Memory B cell (primary cell): Measurements from ENCODE around the gene SUPT3H.
"Not testable (repeated sequence)": the region's sequence is repeated elsewhere in the genome, so short reads cannot be mapped to it uniquely, and the experiment has no call there.

Experiments used
- ATAC-seq: fragments of 150-1000 bp; cut with Tn5 transposase; 2 replicates; pipeline ENCODE4 v1.10.0; 2021; ENCODE audit warnings: low read depth, mild to moderate bottlenecking, moderate library complexity
- DNase-seq, 2 donors: peaks; one replicate each; pipeline ENCODE4 v3.0.0; 2022; ENCODE audit warnings: low spot score in 2 of 2
- H3K27ac Mint-ChIP-seq: one replicate; pipeline ENCODE4 v1.8.0; 2022; ENCODE audit warnings: mild to moderate bottlenecking, moderate library complexity, mixed read lengths
- H3K27me3 Mint-ChIP-seq: one replicate; pipeline ENCODE4 v1.8.0; 2022; ENCODE audit warnings: mixed read lengths
- H3K36me3 Mint-ChIP-seq: one replicate; pipeline ENCODE4 v1.8.0; 2022; ENCODE audit warnings: mild to moderate bottlenecking, mixed read lengths
- H3K4me1 Mint-ChIP-seq: one replicate; pipeline ENCODE4 v1.8.0; 2022; ENCODE audit warnings: mixed read lengths
- H3K4me3 Mint-ChIP-seq: one replicate; pipeline ENCODE4 v1.8.0; 2022; ENCODE audit warnings: mild to moderate bottlenecking, moderate library complexity, mixed read lengths
- H3K9me3 Mint-ChIP-seq: one replicate; pipeline ENCODE4 v1.8.0; 2022; ENCODE audit warnings: mixed read lengths

The SUPT3H gene

GRCh38 chr6:45148711-45149341 is 228.9 kb downstream of the SUPT3H start:
- no peak for ATAC-seq
- Mint-ChIP-seq H3K4me1 (no peaks in the 10 kb centered on the region), H3K36me3 (peaks cover 4% of the 10 kb centered on the region), H3K27ac (no peak overlapping the region), H3K9me3 (peaks cover 9% of the 10 kb centered on the region), H3K27me3 (no peaks in the 10 kb centered on the region), H3K4me3 (no peak overlapping the region)
- DNase-seq, result no peak

DNA sequence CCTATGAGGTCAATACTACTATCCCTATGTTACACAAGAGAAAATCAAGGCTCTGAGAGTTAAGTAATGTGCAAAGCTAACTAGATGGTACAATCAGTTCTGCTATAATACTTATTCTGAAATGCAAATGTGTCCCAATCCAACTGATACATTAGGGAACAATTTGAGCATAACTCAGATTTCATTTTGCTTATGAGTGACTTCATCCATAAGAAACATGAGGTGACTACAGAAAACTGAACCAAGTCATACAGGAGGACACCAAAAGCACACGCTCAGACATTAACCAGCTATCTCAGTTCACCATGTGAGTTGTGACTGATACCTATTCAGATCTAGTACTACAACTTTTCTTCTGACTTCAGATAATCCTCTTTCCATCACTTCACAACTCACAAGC is 229.5 kb downstream of the SUPT3H start:
- peaks cover 6% of the 10 kb centered on the region for H3K36me3 Mint-ChIP-seq
- H3K9me3 Mint-ChIP-seq, result peaks cover 14% of the 10 kb centered on the region
- no peak overlapping the region for H3K27ac Mint-ChIP-seq
- no peak for ATAC-seq
- no peaks in the 10 kb centered on the region for H3K4me1 Mint-ChIP-seq
- H3K27me3 Mint-ChIP-seq, result no peaks in the 10 kb centered on the region
- H3K4me3 Mint-ChIP-seq, result no peak overlapping the region
- DNase-seq, result no peak

- H3K9me3 Mint-ChIP-seq, result peaks cover 24% of the 10 kb centered on the region
- ATAC-seq, H3K4me3 Mint-ChIP-seq, H3K27ac Mint-ChIP-seq, DNase-seq, H3K27me3 Mint-ChIP-seq, H3K4me1 Mint-ChIP-seq: not testable (repeated sequence)
- peaks cover 17% of the 10 kb centered on the region for H3K36me3 Mint-ChIP-seq
These were observed 232.1 kb downstream of the SUPT3H start for GRCh38 chr6:45145658-45146057.

DNA sequence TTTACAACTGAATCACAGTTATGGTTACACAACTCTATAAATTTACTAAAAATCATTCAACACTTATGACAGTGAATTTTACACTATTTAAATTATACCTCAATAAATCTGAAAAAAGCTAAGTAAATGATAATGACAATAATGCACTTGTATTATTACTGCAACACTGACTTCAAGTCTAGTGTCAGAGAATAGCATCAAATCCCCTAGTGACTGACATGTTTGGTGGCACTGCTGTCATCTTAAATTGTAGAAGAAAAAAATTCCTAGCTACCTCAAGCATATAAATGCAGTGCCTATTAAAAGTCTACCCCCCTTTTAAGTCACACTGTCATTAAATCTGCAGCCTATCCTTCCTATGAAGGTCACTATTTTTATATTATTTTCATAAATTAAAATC is 239.0 kb downstream of the SUPT3H start:
- no peak overlapping the region for H3K4me3 Mint-ChIP-seq
- H3K27me3 Mint-ChIP-seq, result no peaks in the 10 kb centered on the region
- no peak for DNase-seq
- peaks cover 28% of the 10 kb centered on the region for H3K9me3 Mint-ChIP-seq
- no peaks in the 10 kb centered on the region for H3K4me1 Mint-ChIP-seq
- H3K27ac Mint-ChIP-seq, result no peak overlapping the region
- peaks cover 37% of the 10 kb centered on the region for H3K36me3 Mint-ChIP-seq
- ATAC-seq, result no peak

DNA sequence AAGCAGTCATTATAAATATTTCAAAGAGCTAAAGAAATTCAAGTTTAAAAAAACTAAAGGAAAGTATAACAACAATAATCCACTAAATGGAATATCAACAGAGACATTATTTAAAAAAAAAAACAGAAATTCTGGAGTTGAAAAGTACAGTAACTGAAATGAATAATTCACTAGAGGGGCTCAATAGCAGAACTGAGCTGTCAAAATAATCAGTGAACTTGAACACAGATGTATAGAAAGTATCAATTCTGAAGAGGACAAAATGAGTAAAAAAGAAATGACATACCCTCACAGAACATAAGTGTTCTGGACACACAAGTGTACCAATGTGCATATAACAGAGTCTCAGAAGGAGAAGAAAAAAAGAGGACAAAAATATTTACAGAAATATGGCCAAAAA is 241.2 kb downstream of the SUPT3H start:
- no peaks in the 10 kb centered on the region for H3K27me3 Mint-ChIP-seq

DNA sequence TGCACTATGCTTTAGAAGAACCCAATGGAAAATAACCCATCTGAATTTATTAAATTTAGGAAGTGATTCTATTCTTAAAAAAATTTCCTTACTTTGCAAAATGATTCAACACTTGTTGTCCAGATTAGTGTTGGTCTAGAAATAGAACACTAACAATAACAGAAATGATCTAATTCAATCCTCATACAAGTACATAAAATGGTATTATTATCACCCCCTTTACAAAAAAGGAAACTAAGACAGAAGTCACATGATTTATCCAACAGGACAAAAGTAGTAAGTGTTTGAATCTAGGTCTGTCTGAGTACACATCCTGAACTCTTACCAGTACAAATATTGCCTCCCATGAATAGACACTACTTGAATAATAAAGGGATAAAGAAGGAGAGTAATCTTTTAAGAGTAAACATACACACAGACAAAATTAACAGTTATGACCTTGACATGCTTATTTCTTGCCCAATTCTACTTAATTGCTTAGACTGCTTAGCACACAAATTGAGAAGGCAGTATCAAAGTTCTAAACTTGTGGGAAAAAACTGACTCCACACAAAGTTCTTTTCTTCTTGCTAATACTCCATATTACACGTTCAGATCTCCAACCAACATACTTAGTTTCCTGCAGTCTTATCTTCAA is 245.0 kb downstream of the SUPT3H start:
- Mint-ChIP-seq H3K36me3 (peaks cover 18% of the 10 kb centered on the region), H3K27ac (no peak overlapping the region), H3K27me3 (no peaks in the 10 kb centered on the region), H3K4me3 (no peak overlapping the region), H3K9me3 (peaks cover 10% of the 10 kb centered on the region), H3K4me1 (no peaks in the 10 kb centered on the region)
- no peak for ATAC-seq
- DNase-seq, result no peak

More for the DNA sequence above, 241.2 kb downstream of the SUPT3H start:
- Mint-ChIP-seq H3K9me3 (peaks cover 17% of the 10 kb centered on the region), H3K4me3 (no peak overlapping the region), H3K4me1 (no peaks in the 10 kb centered on the region), H3K27ac (no peak overlapping the region), H3K36me3 (peaks cover 28% of the 10 kb centered on the region)
- ATAC-seq (no peak), DNase-seq (no peak)

DNA sequence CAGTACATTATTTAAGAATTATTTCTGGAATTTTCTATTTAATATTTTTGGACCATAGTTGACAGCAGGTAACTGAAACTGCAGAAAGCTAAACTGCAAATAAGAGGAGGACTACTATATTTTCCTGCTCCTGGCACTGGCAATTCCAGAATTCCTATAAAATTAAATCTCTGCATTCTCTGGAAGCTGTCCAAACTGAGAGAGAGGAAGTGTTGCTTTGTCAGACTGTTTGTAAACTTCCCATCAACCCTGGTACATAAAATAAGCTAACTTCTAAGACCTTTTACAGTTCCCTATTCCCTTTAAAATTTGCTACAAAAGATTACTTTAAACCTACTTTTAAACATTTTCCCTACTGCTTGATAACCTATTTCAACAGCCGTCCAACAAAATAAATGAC is 245.7 kb downstream of the SUPT3H start:
- H3K4me3 Mint-ChIP-seq, result no peak overlapping the region
- ATAC-seq (no peak), DNase-seq (no peak)
- no peak overlapping the region for H3K27ac Mint-ChIP-seq
- H3K4me1 Mint-ChIP-seq, result no peaks in the 10 kb centered on the region
- peaks cover 17% of the 10 kb centered on the region for H3K36me3 Mint-ChIP-seq
- no peaks in the 10 kb centered on the region for H3K27me3 Mint-ChIP-seq
- peaks cover 10% of the 10 kb centered on the region for H3K9me3 Mint-ChIP-seq

- Mint-ChIP-seq H3K4me1 (no peaks in the 10 kb centered on the region), H3K9me3 (no peaks in the 10 kb centered on the region), H3K36me3 (no peaks in the 10 kb centered on the region), H3K4me3 (no peak overlapping the region), H3K27ac (no peak overlapping the region), H3K27me3 (no peaks in the 10 kb centered on the region)
- no peak for ATAC-seq
- DNase-seq, result no peak
These were observed 248.7 kb downstream of the SUPT3H start for GRCh38 chr6:45129051-45129450.

- Mint-ChIP-seq H3K27me3 (no peaks in the 10 kb centered on the region), H3K4me1 (no peaks in the 10 kb centered on the region), H3K9me3 (no peaks in the 10 kb centered on the region), H3K4me3 (no peak overlapping the region), H3K36me3 (no peaks in the 10 kb centered on the region), H3K27ac (no peak overlapping the region)
- no peak for ATAC-seq
- no peak for DNase-seq
These were observed 250.5 kb downstream of the SUPT3H start for GRCh38 chr6:45127185-45127584.

- H3K36me3 Mint-ChIP-seq, result no peaks in the 10 kb centered on the region
These were observed 251.7 kb downstream of the SUPT3H start for GRCh38 chr6:45126033-45126432.

DNA sequence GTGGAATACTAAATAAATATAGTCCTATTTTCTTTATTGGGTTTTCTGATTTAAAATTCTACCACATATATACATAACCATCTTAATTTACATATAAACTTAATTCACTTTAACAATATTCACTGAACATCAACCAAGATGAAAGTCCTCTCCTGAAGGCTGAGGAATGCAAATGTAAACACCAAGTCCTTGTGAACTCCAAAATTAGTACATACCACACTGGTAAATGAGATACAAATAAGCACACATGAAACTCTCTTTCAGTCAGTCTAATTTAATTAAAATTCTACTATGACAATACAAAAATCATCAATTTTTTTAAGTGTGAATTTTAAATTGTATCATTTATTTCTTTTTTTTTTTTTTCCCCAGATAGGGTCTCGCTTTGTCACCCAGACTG is 254.7 kb downstream of the SUPT3H start:
- DNase-seq, result no peak
- peaks cover 2% of the 10 kb centered on the region for H3K36me3 Mint-ChIP-seq
- no peaks in the 10 kb centered on the region for H3K4me1 Mint-ChIP-seq
- no peak overlapping the region for H3K27ac Mint-ChIP-seq
- no peaks in the 10 kb centered on the region for H3K9me3 Mint-ChIP-seq
- H3K27me3 Mint-ChIP-seq, result no peaks in the 10 kb centered on the region
- ATAC-seq, result no peak
- H3K4me3 Mint-ChIP-seq, result no peak overlapping the region

More at GRCh38 chr6:45126033-45126432, 251.7 kb downstream of the SUPT3H start:
- ATAC-seq (no peak), DNase-seq (no peak)
- H3K4me1 Mint-ChIP-seq, result no peaks in the 10 kb centered on the region
- H3K27ac Mint-ChIP-seq, result no peak overlapping the region
- H3K9me3 Mint-ChIP-seq, result no peaks in the 10 kb centered on the region
- no peak overlapping the region for H3K4me3 Mint-ChIP-seq
- no peaks in the 10 kb centered on the region for H3K27me3 Mint-ChIP-seq

GRCh38 chr6:45118754-45119153 is 259.0 kb downstream of the SUPT3H start:
- peaks cover 5% of the 10 kb centered on the region for H3K4me1 Mint-ChIP-seq
- H3K4me3 Mint-ChIP-seq, result no peak overlapping the region
- H3K27me3 Mint-ChIP-seq, result no peaks in the 10 kb centered on the region
- ATAC-seq (no peak), DNase-seq (no peak)
- no peak overlapping the region for H3K27ac Mint-ChIP-seq
- peaks cover 2% of the 10 kb centered on the region for H3K36me3 Mint-ChIP-seq
- H3K9me3 Mint-ChIP-seq, result no peaks in the 10 kb centered on the region

DNA sequence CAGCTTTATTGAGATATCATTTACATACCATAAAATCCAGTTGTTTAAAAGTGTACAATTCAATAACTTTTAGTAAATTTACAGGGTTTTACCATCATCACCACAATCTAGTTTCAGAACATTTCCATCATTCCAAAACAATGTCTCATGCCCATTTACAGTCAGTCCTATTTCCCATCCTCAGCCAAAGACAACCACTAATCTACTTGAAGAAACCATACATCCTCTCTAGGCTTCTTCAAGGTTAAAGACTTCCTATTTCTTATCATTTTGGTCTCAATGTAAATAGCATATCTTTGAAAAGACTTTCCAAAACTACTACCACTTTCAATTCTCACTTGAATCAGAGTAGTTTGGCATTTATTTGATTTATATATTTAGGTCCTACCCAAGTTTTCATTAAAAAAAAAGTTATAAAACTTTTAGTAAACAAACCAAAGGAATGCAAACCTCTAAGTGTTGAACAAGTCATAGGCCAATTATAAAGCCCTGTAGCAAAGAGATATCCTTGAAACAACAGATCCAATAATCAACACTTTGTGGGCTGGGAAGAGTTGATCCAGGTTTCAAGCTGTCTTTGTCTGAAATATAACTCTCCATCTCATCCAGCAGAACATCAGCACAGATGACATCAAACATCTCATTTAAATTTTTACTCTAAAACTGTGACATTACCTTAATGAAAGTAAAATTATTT is 260.9 kb downstream of the SUPT3H start:
- Mint-ChIP-seq H3K27ac (no peak overlapping the region), H3K27me3 (no peaks in the 10 kb centered on the region), H3K4me1 (peaks cover 5% of the 10 kb centered on the region), H3K9me3 (no peaks in the 10 kb centered on the region), H3K36me3 (peaks cover 2% of the 10 kb centered on the region), H3K4me3 (no peak overlapping the region)
- DNase-seq (no peak), ATAC-seq (no peak)

GRCh38 chr6:45115696-45116095 is 262.0 kb downstream of the SUPT3H start:
- Mint-ChIP-seq H3K27me3 (no peaks in the 10 kb centered on the region), H3K9me3 (no peaks in the 10 kb centered on the region), H3K4me1 (peaks cover 5% of the 10 kb centered on the region), H3K4me3 (no peak overlapping the region), H3K27ac (no peak overlapping the region), H3K36me3 (peaks cover 2% of the 10 kb centered on the region)
- no peak for ATAC-seq
- DNase-seq, result no peak
